Activated naive CD4-positive, alpha-beta T cell treated with anti-CD3 and anti-CD28 coated beads, Interleukin-2, amount 10 ng/mL, durations not matched to agents 7 days and 5 days (primary cell): ENCODE measurements around the gene ASIC2.

Source experiments
- CTCF ChIA-PET: fragments of 350-600 bp; sonication (Branson Sonifier 250); formaldehyde crosslinking; loops from one replicate; lab custom pipeline; 2021; ENCODE audit warnings: antibody characterized with exemption; lab: Charles Lee
- DNase-seq: peaks from one replicate; pipeline ENCODE4 v3.0.0-alpha.2; 2020
- H3K27ac Mint-ChIP-seq: one replicate; pipeline ENCODE4 v1.8.0; 2021; ENCODE audit warnings: mild to moderate bottlenecking, moderate library complexity, mixed read lengths
- H3K27me3 Mint-ChIP-seq: one replicate; pipeline ENCODE4 v1.8.0; 2021; ENCODE audit warnings: mild to moderate bottlenecking, mixed read lengths
- H3K36me3 Mint-ChIP-seq: one replicate; pipeline ENCODE4 v1.8.0; 2021; ENCODE audit warnings: mixed read lengths
- H3K4me1 Mint-ChIP-seq: one replicate; pipeline ENCODE4 v1.8.0; 2021; ENCODE audit warnings: mixed read lengths
- H3K4me3 Mint-ChIP-seq: one replicate; pipeline ENCODE4 v1.8.0; 2021; ENCODE audit warnings: mild to moderate bottlenecking, moderate library complexity, mixed read lengths
- H3K9me3 Mint-ChIP-seq: one replicate; pipeline ENCODE4 v1.8.0; 2021; ENCODE audit warnings: mixed read lengths

Gene ASIC2

GRCh38 chr17:33292981-33293867 is at the start of gene ASIC2:
Gene ASIC2 (minus strand): TSS chr17:33293295.
- Mint-ChIP-seq H3K27ac (no peak within 1 kb of the TSS), H3K4me1 (peaks cover 4% of the 10 kb centered on the region), H3K4me3 (no peak within 1 kb of the TSS), H3K36me3 (no peaks in the 10 kb centered on the region), H3K27me3 (peaks cover 65% of the 10 kb centered on the region), H3K9me3 (no peaks in the 10 kb centered on the region)
- CTCF ChIA-PET: no interaction called here
- no peak for DNase-seq

DNA sequence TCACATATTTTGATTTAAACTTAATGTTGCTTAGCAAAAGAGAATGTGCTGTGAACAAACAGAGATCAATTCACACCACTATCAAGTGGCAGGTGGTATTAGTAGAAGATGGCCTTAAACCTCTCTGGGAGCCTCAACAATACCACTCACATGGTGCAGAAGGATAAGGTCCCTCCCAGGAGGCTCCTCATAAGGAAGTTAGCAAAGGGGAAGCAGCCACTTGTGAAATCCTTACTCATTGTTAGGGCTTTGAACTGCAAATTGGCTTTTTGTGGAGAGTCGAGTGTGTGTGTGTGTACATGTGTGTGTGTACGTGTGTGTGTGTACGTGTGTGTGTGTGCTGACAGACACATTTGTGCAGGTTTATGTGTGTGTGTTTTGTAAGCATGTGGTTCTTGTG is 48.9 kb upstream of the ASIC2 start:
- CTCF ChIA-PET: no interaction called here
- Mint-ChIP-seq H3K4me3 (no peak overlapping the region), H3K4me1 (no peaks in the 10 kb centered on the region), H3K27me3 (peaks cover 6% of the 10 kb centered on the region), H3K9me3 (no peaks in the 10 kb centered on the region), H3K27ac (no peak overlapping the region), H3K36me3 (no peaks in the 10 kb centered on the region)
- no peak for DNase-seq

DNA sequence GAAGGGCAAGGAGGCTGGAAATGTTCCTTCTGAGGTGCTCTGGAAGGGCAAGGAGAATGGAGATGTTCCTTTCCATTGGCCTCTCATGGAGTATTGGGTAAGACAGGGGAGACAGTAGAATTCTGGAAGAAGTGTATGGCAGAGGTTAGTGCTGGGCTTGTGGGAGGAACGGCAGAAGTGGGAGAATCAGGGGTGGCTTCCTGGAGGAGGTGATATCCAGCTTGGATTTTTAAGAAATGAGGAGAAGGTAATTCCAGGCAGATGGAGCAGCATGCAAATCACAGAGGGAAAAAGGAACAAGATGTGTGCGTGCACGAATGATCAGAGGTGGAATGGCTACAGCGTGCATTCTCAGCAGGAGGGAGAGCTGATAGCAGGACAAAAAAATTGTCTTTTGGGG is 45.1 kb upstream of the ASIC2 start:
- no peak for DNase-seq
- Mint-ChIP-seq H3K4me3 (no peak overlapping the region), H3K27me3 (peaks cover 6% of the 10 kb centered on the region), H3K4me1 (no peaks in the 10 kb centered on the region), H3K27ac (no peak overlapping the region), H3K36me3 (no peaks in the 10 kb centered on the region), H3K9me3 (no peaks in the 10 kb centered on the region)
- CTCF ChIA-PET: no interaction called here

DNA sequence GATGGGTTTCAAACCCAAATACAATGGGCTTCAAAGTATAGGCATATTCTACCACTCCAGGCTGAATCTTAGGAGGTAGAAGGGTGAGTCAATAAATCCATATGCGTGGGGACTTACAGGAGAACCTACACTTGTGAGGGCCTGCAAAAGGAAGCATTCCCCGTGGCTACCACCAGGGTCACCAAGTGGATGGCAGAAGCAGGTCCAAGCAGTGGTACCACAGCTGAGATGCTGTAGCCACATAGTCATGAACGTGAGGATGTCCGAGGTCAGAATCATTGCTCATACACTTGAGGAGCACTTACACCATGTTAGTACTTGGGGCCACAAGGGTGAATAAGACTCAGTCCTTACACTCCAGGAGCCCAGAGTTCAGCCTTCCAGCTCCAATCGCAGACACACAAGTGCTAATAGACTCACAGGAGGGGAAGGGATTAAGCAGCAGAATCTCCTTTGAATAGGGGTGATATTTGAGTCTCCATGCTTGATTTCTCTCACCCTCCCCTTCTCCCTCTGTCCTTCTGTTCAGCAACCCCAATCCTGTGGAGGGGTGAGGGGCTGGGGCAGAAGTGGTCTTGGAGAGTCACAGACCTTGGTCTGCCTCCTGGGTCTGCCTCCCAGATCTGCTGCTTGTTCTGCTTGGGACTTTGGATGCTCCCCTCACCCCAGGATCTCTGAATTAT is 42.5 kb upstream of the ASIC2 start:
- H3K9me3 Mint-ChIP-seq: no peaks in the 10 kb centered on the region
- no peak overlapping the region for H3K4me3 Mint-ChIP-seq
- CTCF ChIA-PET: no interaction called here
- H3K36me3 Mint-ChIP-seq: no peaks in the 10 kb centered on the region
- no peaks in the 10 kb centered on the region for H3K4me1 Mint-ChIP-seq
- H3K27me3 Mint-ChIP-seq: peaks cover 6% of the 10 kb centered on the region
- no peak for DNase-seq
- no peak overlapping the region for H3K27ac Mint-ChIP-seq

DNA sequence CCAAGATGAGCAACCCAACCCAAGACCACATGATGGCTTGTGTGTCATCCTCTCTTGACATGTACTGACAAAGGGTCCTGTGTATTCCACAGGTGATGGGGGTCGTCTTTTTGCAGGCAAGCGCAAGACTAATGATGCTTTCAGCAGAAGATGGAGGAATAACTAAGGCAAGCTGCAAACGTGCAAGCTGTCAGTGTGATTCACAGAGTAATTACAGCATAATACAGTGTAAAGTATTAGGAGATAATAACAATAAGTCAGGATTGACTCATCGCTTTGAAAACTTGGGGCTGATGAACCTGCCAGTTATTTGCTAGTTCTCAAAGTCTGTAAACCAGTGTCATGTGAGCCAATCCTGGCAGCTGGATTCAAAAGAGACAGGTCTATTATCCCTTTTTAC is 41.6 kb upstream of the ASIC2 start:
- peaks cover 6% of the 10 kb centered on the region for H3K27me3 Mint-ChIP-seq
- CTCF ChIA-PET: no interaction called here
- H3K36me3 Mint-ChIP-seq: no peaks in the 10 kb centered on the region
- H3K4me1 Mint-ChIP-seq: no peaks in the 10 kb centered on the region
- H3K9me3 Mint-ChIP-seq: no peaks in the 10 kb centered on the region
- DNase-seq: no peak
- H3K27ac Mint-ChIP-seq: no peak overlapping the region
- no peak overlapping the region for H3K4me3 Mint-ChIP-seq

- H3K4me1 Mint-ChIP-seq: no peaks in the 10 kb centered on the region
- no peaks in the 10 kb centered on the region for H3K36me3 Mint-ChIP-seq
- no peaks in the 10 kb centered on the region for H3K9me3 Mint-ChIP-seq
- no peak overlapping the region for H3K4me3 Mint-ChIP-seq
- no peak overlapping the region for H3K27ac Mint-ChIP-seq
- CTCF ChIA-PET: no interaction called here
- no peak for DNase-seq
- H3K27me3 Mint-ChIP-seq: no peaks in the 10 kb centered on the region
Observed at GRCh38 chr17:33330877-33331276, 37.8 kb upstream of the ASIC2 start.

DNA sequence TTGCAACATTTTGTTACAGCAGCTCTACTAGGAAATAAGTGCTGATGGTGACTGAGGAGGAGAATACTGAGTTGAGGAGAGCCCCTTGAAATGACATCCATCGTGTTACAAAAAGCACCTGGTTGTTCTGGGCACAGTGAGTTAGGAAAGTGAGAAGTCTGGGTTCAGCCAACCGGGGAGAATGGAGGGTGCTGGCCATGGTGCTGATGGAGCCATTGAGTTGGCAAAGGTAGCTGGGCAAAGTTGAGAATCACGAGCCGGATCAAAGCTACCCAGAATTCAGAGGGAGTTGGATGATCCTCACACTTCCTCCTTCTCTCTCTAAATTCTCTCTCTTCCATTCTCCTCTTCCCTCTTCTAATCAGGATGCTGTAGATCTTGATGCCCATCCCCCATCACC is 35.0 kb upstream of the ASIC2 start:
- no peaks in the 10 kb centered on the region for H3K27me3 Mint-ChIP-seq
- no peaks in the 10 kb centered on the region for H3K9me3 Mint-ChIP-seq
- no peak overlapping the region for H3K27ac Mint-ChIP-seq
- CTCF ChIA-PET: no interaction called here
- H3K4me1 Mint-ChIP-seq: no peaks in the 10 kb centered on the region
- no peak overlapping the region for H3K4me3 Mint-ChIP-seq
- peak; percentile 21 for DNase-seq
- H3K36me3 Mint-ChIP-seq: no peaks in the 10 kb centered on the region

DNA sequence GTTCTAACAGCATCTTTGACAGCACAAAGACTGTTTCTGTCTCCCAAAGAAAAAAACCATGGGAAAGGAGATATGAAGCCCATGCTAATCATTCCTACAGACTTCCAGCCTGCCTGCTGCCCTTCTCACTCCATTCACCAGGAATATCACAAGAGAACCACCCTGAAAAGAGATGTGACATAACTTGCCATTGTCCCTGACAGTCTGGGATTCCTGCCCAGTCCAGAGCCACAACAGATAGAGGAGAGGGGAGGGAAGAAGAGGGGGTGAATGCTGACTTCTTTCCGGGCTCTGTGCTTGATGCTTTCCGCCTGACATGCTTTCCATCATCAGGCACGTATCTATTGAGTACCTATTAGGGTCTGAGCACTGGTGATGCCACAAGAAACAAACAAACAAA is 31.6 kb upstream of the ASIC2 start:
- Mint-ChIP-seq H3K4me3 (no peak overlapping the region), H3K9me3 (no peaks in the 10 kb centered on the region), H3K4me1 (no peaks in the 10 kb centered on the region), H3K36me3 (no peaks in the 10 kb centered on the region), H3K27ac (no peak overlapping the region), H3K27me3 (no peaks in the 10 kb centered on the region)
- CTCF ChIA-PET: no interaction called here
- no peak for DNase-seq

DNA sequence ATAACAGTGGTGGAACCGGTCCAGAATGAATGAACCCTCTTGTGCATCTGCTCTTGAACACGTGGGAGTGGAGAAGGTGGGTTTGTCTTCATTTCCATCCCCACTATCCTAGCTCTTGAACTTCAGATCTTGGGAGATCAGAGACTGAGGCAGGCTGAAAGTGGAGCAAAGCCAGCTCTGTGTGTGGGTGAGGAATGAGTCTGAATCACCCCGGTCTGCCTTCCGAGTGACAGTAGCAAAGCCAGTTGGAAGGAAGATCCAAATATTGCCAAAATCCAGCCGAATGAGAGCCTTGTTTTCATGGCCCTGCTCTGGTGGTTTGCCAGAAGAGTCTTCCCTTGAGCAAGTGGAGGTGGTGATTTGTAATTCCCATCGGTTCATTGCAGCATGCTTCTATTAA is 29.0 kb upstream of the ASIC2 start:
- no peak overlapping the region for H3K4me3 Mint-ChIP-seq
- no peak for DNase-seq
- H3K36me3 Mint-ChIP-seq: no peaks in the 10 kb centered on the region
- H3K27ac Mint-ChIP-seq: no peak overlapping the region
- H3K9me3 Mint-ChIP-seq: no peaks in the 10 kb centered on the region
- CTCF ChIA-PET: no interaction called here
- H3K27me3 Mint-ChIP-seq: peaks cover 8% of the 10 kb centered on the region
- no peaks in the 10 kb centered on the region for H3K4me1 Mint-ChIP-seq

DNA sequence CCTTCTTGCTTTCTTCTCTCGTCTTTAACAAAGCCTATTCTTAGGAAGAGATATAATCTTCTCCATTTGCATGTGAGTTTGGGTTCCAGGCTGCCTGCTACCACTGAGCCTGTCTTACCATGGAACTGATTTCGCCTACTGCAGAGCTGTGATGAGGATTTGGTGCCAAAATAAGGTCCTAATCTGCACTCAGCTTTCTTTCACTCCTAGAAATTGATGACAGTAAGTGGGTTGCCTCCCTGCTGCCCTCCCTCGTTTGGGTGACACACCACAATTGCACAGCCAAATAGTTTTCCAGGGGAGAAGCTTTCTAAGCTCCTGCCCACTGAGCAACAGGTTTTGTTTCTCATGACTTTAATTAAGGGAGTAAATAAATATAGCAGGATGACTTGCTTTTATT is 25.1 kb upstream of the ASIC2 start:
- Mint-ChIP-seq H3K27me3 (peaks cover 8% of the 10 kb centered on the region), H3K4me3 (no peak overlapping the region), H3K27ac (no peak overlapping the region), H3K9me3 (no peaks in the 10 kb centered on the region), H3K36me3 (no peaks in the 10 kb centered on the region), H3K4me1 (no peaks in the 10 kb centered on the region)
- DNase-seq: no peak
- CTCF ChIA-PET: no interaction called here

DNA sequence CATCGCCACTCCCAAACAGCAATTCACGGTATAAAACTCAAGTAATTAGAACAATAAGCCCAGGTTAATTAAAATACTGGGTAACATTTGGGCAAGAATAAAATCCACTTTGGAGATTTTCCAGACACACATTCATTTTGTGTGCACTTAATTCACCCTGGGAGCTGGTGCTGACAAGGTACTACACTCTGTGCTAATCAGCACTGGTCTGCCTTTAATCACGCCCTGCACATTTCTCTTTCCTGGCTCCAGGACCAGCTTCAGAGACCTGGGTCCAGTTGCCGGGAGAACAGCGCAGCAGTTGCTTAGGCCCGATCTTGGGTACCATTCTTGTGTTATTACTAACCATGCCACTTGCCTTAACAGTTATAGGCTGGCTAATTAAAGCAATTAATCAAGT is 23.7 kb upstream of the ASIC2 start:
- Mint-ChIP-seq H3K27me3 (peaks cover 8% of the 10 kb centered on the region), H3K4me3 (no peak overlapping the region), H3K27ac (no peak overlapping the region), H3K9me3 (no peaks in the 10 kb centered on the region), H3K36me3 (no peaks in the 10 kb centered on the region), H3K4me1 (no peaks in the 10 kb centered on the region)
- CTCF ChIA-PET: no interaction called here
- DNase-seq: no peak

DNA sequence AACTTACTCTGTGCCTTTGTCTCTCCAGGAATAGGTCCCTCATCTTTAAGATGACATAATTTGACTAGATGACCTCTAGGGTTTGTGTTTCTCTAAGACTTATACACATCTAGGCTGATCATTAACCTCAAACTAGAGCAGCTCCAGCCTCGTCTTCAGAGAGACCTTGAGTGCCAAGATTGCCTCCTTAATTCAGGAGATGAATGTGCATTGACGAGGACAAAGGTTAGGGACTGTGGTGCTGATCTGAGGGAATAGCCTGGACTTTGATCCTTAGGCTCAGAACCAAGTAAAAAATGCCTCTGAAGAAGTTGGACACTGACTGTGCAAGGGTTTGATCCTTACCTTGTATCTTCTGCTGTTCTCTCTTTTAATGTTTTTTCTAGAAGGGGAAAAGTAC is 17.2 kb upstream of the ASIC2 start:
- Mint-ChIP-seq H3K27me3 (peaks cover 3% of the 10 kb centered on the region), H3K4me3 (no peak overlapping the region), H3K4me1 (no peaks in the 10 kb centered on the region), H3K36me3 (no peaks in the 10 kb centered on the region), H3K27ac (no peak overlapping the region), H3K9me3 (no peaks in the 10 kb centered on the region)
- DNase-seq: no peak
- CTCF ChIA-PET: no interaction called here

DNA sequence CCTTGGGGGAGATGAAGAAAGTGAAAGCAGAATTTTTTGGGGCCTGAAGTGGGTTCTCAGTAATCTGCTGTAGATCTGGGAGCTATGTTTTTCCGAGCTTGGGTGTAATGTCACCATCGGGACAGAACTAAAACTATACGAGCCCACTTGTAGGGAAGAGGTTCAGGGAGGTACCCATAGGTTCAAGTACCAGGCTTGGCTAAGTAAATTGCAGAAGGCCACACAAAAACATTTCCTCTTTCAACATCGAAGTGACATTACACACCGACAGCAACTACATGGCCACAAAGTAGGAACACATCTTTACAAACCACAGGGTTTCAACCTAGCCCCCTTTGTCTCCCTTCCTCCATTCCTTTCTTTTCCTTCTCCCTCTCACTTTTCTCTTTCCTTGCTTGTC is 10.2 kb upstream of the ASIC2 start:
- Mint-ChIP-seq H3K27ac (no peak overlapping the region), H3K4me3 (no peak overlapping the region)

DNA sequence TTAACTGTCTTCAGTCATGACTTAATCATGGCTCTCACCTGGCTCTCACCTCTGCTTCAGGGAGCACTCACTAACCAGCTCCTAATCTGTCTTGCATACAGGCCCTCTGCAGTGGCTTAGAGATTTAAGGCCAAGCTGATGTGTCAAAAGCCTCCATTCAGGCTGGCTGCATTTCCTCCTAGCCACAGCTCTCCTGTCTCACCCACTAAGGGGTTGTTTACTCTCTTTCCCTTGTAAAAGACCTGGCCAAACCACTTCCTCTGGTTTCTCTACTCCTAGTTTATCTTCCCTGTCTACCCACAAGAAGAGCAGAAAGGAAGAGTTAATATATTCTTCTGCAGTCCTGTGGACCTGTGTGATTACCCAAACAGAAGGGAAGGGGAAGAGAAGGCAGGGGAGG is 9.3 kb upstream of the ASIC2 start:
- Mint-ChIP-seq H3K27me3 (peaks cover 12% of the 10 kb centered on the region), H3K27ac (no peak overlapping the region), H3K36me3 (no peaks in the 10 kb centered on the region), H3K4me1 (peaks cover 18% of the 10 kb centered on the region), H3K9me3 (peaks cover 3% of the 10 kb centered on the region), H3K4me3 (no peak overlapping the region)
- CTCF ChIA-PET: no interaction called here
- no peak for DNase-seq

More for the DNA sequence above, 10.2 kb upstream of the ASIC2 start:
- Mint-ChIP-seq H3K36me3 (no peaks in the 10 kb centered on the region), H3K4me1 (peaks cover 18% of the 10 kb centered on the region), H3K27me3 (peaks cover 12% of the 10 kb centered on the region), H3K9me3 (peaks cover 3% of the 10 kb centered on the region)
- CTCF ChIA-PET: no interaction called here
- DNase-seq: no peak

DNA sequence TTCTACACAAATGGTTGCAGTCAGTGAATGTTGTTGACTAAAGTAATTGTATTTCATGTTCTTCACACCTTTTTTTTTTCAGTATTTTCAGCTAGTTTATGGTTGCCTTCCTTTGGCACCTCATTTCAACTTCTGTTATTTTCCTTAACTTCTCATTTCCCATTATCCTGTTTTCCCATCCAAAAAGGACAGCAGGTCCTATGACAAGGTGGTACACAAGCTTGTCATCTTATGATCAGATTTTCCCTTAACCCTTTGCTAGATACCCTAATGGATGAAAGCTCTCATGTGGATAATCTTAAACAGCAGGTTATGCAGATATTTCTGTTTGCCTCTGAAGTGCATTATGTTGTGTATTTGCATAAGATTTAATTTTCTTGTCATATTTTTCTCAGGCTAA is 7.1 kb upstream of the ASIC2 start:
- Mint-ChIP-seq H3K27ac (no peak overlapping the region), H3K27me3 (peaks cover 14% of the 10 kb centered on the region), H3K4me1 (peaks cover 18% of the 10 kb centered on the region), H3K36me3 (no peaks in the 10 kb centered on the region), H3K4me3 (no peak overlapping the region), H3K9me3 (peaks cover 3% of the 10 kb centered on the region)
- CTCF ChIA-PET: interaction anchor here (0.8 kb wide), 1 partner anchor 9 kb away, joined by 3 read pairs; no protein-coding TSS in a partner anchor
- DNase-seq: no peak
